ENCODE results near the gene THUMPD2. TPM values are rescaled to one million over a fixed set of nuclear protein-coding genes. Genes with fewer than 3 reads are reported as not detected.

Gene THUMPD2
- total RNA-seq, 3 donors from 2014 or later: 8.4 to 11.4 (median 8.7) TPM

GRCh38 chr2:39778233-39778632, 825 bp downstream of the THUMPD2 start:
- Histone ChIP-seq H3K4me1 (ENCODE audit: low read depth) (peaks cover 7% of the 10 kb centered on the region), H3K4me3 (no peak overlapping the region), H3K9me3 (no peaks in the 10 kb centered on the region), H3K36me3 (ENCODE audit: low read depth) (no peaks in the 10 kb centered on the region)
- no peak for ATAC-seq
- intact Hi-C loops (cut with DNase I, micrococcal nuclease): no loop called here
- DNase-seq: no peak
- TF ChIP-seq CTCF (IDR thresholded peaks at IDR 0.05): no peak

GRCh38 chr2:39772812-39773152, 6.3 kb downstream of the THUMPD2 start:
- H3K36me3 ChIP-seq (ENCODE audit: low read depth): no peaks in the 10 kb centered on the region
- no peak overlapping the region for H3K4me3 ChIP-seq
- H3K4me1 ChIP-seq (ENCODE audit: low read depth): no peaks in the 10 kb centered on the region
- intact Hi-C loops (cut with DNase I, micrococcal nuclease): no loop called here
- no peak for TF ChIP-seq CTCF (IDR thresholded peaks at IDR 0.05)
- H3K9me3 ChIP-seq: no peaks in the 10 kb centered on the region
- ATAC-seq: no peak
- DNase-seq: no peak

GRCh38 chr2:39772086-39772811, 6.8 kb downstream of the THUMPD2 start:
- no peaks in the 10 kb centered on the region for H3K4me1 ChIP-seq (ENCODE audit: low read depth)
- TF ChIP-seq CTCF (IDR thresholded peaks at IDR 0.05): no peak
- no peaks in the 10 kb centered on the region for H3K9me3 ChIP-seq
- intact Hi-C loops (cut with DNase I, micrococcal nuclease): no loop called here
- H3K36me3 ChIP-seq (ENCODE audit: low read depth): no peaks in the 10 kb centered on the region
- no peak for ATAC-seq
- no peak overlapping the region for H3K4me3 ChIP-seq
- DNase-seq: no peak

- no peak for DNase-seq
- Histone ChIP-seq H3K36me3 (ENCODE audit: low read depth) (no peaks in the 10 kb centered on the region), H3K4me1 (ENCODE audit: low read depth) (no peaks in the 10 kb centered on the region), H3K4me3 (no peak overlapping the region), H3K9me3 (no peaks in the 10 kb centered on the region)
- TF ChIP-seq CTCF (IDR thresholded peaks at IDR 0.05): no peak
- intact Hi-C loops (cut with DNase I, micrococcal nuclease): no loop called here
- ATAC-seq: peak; percentile 86
Measured at GRCh38 chr2:39762448-39762847, 16.6 kb downstream of the THUMPD2 start.

- no peaks in the 10 kb centered on the region for H3K9me3 ChIP-seq
- H3K36me3 ChIP-seq (ENCODE audit: low read depth): no peaks in the 10 kb centered on the region
- intact Hi-C loops (cut with DNase I, micrococcal nuclease): no loop called here
- ATAC-seq (no peak), DNase-seq (no peak)
- no peaks in the 10 kb centered on the region for H3K4me1 ChIP-seq (ENCODE audit: low read depth)
- H3K4me3 ChIP-seq: no peak overlapping the region
- TF ChIP-seq CTCF (IDR thresholded peaks at IDR 0.05): no peak
Measured at GRCh38 chr2:39757156-39757555, 21.9 kb downstream of the THUMPD2 start.

GRCh38 chr2:39755466-39755865, 23.6 kb downstream of the THUMPD2 start:
- no peaks in the 10 kb centered on the region for H3K36me3 ChIP-seq (ENCODE audit: low read depth)
- H3K9me3 ChIP-seq: no peaks in the 10 kb centered on the region
- no peak for ATAC-seq
- intact Hi-C loops (cut with DNase I, micrococcal nuclease): no loop called here
- H3K4me1 ChIP-seq (ENCODE audit: low read depth): no peaks in the 10 kb centered on the region
- H3K4me3 ChIP-seq: no peak overlapping the region
- no peak for TF ChIP-seq CTCF (IDR thresholded peaks at IDR 0.05)
- DNase-seq: no peak

Measured in mucosa of descending colon (tissue), 3 donors.